ENCODE measurements around the gene LSM4. TPM values are rescaled to one million over a fixed set of nuclear protein-coding genes. Genes with fewer than 3 reads are reported as not detected.

The LSM4 gene
- total and polyA plus RNA-seq, 2 of the 13 experiments (the other 11 are each of a cell fraction or from before 2014, with no cell fraction given), result 65.8 to 166 TPM

- TF ChIP-seq, protein P1, sequence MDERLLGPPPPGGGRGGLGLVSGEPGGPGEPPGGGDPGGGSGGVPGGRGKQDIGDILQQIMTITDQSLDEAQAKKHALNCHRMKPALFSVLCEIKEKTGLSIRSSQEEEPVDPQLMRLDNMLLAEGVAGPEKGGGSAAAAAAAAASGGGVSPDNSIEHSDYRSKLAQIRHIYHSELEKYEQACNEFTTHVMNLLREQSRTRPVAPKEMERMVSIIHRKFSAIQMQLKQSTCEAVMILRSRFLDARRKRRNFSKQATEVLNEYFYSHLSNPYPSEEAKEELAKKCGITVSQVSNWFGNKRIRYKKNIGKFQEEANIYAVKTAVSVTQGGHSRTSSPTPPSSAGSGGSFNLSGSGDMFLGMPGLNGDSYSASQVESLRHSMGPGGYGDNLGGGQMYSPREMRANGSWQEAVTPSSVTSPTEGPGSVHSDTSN (CRISPR knock-in tag; IDR thresholded peaks at IDR 0.05), result no peak
- TF ChIP-seq SUZ12 (IDR thresholded peaks at IDR 0.05; ENCODE audit: low read depth, low read length) (no peak), RFX5 (IDR thresholded peaks at IDR 0.05; ENCODE audit: low read depth, low read length) (0 out of 2 replicates have a peak, but pooled peaks have one; percentile 32), ZNF747 (CRISPR knock-in tag; IDR thresholded peaks at IDR 0.05; ENCODE audit: borderline replicate concordance) (no peak), ZNF570 (CRISPR knock-in tag; IDR thresholded peaks at IDR 0.05; ENCODE audit: borderline replicate concordance) (no peak), HOXA5 (CRISPR knock-in tag; IDR thresholded peaks at IDR 0.05) (no peak; the same call in 1 of the 2 replicates), GRHL1 (CRISPR knock-in tag; conservative IDR thresholded peaks at IDR 0.05) (no peak), AGO1 (IDR thresholded peaks at IDR 0.05; ENCODE audit: low read depth, low read length, poor library complexity, severe bottlenecking) (no peak), ZNF44 (CRISPR knock-in tag; IDR thresholded peaks at IDR 0.05) (no peak), ZNF780A (CRISPR knock-in tag; IDR thresholded peaks at IDR 0.05) (no peak), BORCS8-MEF2B (CRISPR knock-in tag; IDR thresholded peaks at IDR 0.05) (no peak), ZNF331 (CRISPR knock-in tag; IDR thresholded peaks at IDR 0.05) (peak; percentile 64), ARNT (IDR thresholded peaks at IDR 0.05) (no peak), ZNF768 (CRISPR knock-in tag; IDR thresholded peaks at IDR 0.05) (no peak), PRMT3 (CRISPR knock-in tag; IDR thresholded peaks at IDR 0.05; ENCODE audit: borderline replicate concordance, low read depth) (no peak), RARG (CRISPR knock-in tag; IDR thresholded peaks at IDR 0.05; ENCODE audit: low read depth) (no peak), ZNF792 (CRISPR knock-in tag; IDR thresholded peaks at IDR 0.05) (peak; percentile 76), FOXK2 (IDR thresholded peaks at IDR 0.05) (no peak), AHR (CRISPR knock-in tag; IDR thresholded peaks at IDR 0.05) (no peak), TEAD2 (CRISPR knock-in tag; IDR thresholded peaks at IDR 0.05) (no peak), ZBTB38 (CRISPR knock-in tag; IDR thresholded peaks at IDR 0.05) (no peak; the same call in 1 of the 2 replicates)
- TF ChIP-seq, protein P2, sequence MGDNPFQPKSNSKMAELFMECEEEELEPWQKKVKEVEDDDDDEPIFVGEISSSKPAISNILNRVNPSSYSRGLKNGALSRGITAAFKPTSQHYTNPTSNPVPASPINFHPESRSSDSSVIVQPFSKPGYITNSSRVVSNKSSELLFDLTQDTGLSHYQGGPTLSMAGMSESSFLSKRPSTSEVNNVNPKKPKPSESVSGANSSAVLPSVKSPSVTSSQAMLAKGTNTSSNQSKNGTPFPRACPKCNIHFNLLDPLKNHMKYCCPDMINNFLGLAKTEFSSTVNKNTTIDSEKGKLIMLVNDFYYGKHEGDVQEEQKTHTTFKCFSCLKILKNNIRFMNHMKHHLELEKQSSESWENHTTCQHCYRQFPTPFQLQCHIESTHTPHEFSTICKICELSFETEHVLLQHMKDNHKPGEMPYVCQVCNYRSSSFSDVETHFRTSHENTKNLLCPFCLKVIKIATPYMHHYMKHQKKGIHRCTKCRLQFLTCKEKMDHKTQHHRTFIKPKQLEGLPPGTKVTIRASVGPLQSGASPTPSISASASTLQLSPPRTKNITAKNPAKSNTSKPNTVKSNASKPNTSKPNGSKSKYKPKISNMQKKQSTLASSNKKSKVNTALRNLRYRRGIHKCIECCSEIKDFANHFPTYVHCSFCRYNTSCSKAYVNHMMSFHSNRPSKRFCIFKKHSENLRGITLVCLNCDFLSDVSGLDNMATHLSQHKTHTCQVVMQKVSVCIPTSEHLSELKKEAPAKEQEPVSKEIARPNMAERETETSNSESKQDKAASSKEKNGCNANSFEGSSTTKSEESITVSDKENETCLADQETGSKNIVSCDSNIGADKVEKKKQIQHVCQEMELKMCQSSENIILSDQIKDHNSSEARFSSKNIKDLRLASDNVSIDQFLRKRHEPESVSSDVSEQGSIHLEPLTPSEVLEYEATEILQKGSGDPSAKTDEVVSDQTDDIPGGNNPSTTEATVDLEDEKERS (CRISPR knock-in tag; IDR thresholded peaks at IDR 0.05), result peak; percentile 35; the same call in 1 of the 2 replicates
- TF ChIP-seq, protein P3, sequence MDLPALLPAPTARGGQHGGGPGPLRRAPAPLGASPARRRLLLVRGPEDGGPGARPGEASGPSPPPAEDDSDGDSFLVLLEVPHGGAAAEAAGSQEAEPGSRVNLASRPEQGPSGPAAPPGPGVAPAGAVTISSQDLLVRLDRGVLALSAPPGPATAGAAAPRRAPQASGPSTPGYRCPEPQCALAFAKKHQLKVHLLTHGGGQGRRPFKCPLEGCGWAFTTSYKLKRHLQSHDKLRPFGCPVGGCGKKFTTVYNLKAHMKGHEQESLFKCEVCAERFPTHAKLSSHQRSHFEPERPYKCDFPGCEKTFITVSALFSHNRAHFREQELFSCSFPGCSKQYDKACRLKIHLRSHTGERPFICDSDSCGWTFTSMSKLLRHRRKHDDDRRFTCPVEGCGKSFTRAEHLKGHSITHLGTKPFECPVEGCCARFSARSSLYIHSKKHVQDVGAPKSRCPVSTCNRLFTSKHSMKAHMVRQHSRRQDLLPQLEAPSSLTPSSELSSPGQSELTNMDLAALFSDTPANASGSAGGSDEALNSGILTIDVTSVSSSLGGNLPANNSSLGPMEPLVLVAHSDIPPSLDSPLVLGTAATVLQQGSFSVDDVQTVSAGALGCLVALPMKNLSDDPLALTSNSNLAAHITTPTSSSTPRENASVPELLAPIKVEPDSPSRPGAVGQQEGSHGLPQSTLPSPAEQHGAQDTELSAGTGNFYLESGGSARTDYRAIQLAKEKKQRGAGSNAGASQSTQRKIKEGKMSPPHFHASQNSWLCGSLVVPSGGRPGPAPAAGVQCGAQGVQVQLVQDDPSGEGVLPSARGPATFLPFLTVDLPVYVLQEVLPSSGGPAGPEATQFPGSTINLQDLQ (CRISPR knock-in tag; IDR thresholded peaks at IDR 0.05), result no peak
Measured at GRCh38 chr19:18364826-18365528, 42.1 kb upstream of the LSM4 start (continued).
